WI38 (cell line): ENCODE data around the gene RIPK4.

Source experiments
- H3K4me3 ChIP-seq: 2 replicates; pipeline ENCODE4 v1.5.1; 2011; ENCODE audit warnings: low read depth, mild to moderate bottlenecking, control low read depth, low read length
- CTCF ChIP-seq: IDR thresholded peaks from 2 replicates; pipeline ENCODE4 v1.5.1; 2012; ENCODE audit warnings: low read depth, mild to moderate bottlenecking, control low read depth, low read length

Gene RIPK4

GRCh38 chr21:41745026-41745820 lies 21.6 kb downstream of the RIPK4 start:
- no peak overlapping the region for H3K4me3 ChIP-seq
- no peak for TF ChIP-seq CTCF

- TF ChIP-seq CTCF = no peak
- H3K4me3 ChIP-seq = no peak overlapping the region
These were observed 22.6 kb downstream of the RIPK4 start for GRCh38 chr21:41744028-41744930.

GRCh38 chr21:41743321-41744027 lies 23.4 kb downstream of the RIPK4 start:
- TF ChIP-seq CTCF = no peak
- H3K4me3 ChIP-seq = no peak overlapping the region

GRCh38 chr21:41742073-41742875 lies 24.6 kb downstream of the RIPK4 start:
- TF ChIP-seq CTCF = no peak
- H3K4me3 ChIP-seq = no peak overlapping the region

GRCh38 chr21:41741253-41742072 lies 25.4 kb downstream of the RIPK4 start:
- no peak for TF ChIP-seq CTCF
- no peak overlapping the region for H3K4me3 ChIP-seq

- no peak for TF ChIP-seq CTCF
- H3K4me3 ChIP-seq = no peak overlapping the region
These were observed 26.1 kb downstream of the RIPK4 start for GRCh38 chr21:41740604-41741252.
